Measurements from ENCODE around the gene FAM131C.

FAM131C gene

DNA sequence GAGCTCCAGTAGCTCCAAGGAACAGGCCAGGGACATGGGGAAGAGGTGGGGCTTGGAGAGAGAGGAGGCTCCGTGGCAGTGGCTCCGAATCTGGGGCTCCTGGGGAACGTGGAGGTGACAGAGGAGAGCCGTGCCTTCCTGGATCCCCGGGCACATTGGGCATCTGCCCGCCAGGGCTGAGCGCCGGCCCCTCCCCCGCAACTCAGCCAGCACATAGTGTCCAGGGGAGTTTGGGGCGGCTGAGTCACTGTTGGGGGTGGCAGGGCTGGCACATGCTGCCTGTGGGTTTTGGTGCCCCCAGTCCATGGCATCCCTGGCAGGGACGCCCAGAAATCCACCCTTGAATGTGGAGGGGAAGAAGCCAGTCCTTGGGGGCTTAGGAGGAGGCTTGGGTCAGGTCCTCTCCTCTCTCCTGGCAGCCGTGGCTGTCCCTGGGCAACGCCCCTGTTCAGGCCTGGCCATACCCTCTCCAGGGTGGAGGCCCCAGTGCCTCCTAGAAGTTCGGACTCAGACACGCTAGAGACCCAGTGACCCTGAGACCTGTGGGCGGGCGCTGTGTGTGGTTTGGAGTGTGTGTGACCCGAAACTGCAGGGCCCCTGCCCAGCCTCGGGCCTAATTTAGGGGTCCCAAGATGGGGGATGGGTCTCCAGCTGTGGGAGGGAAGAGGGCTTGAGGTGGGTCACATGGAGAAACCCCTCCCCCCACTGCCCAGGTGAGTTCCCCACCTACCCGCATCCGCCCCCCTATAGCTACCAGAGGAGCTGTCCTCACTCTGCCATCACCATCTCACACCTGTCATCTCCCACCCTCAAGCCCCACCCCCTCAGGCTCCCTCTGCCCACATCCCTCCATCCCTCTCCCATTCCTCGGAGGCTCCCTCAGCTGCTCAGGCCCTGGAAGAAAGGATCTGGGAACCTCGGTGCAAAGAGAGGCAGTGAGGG, 57.2 kb downstream of the FAM131C start:
- peaks cover 32% of the 10 kb centered on the region for H3K4me1 ChIP-seq (ENCODE audit: insufficient read depth, insufficient read length)
- no peak overlapping the region for H3K9ac ChIP-seq (ENCODE audit: insufficient read length, low read depth)
- no peak for TF ChIP-seq SUZ12 (IDR thresholded peaks at IDR 0.05; ENCODE audit: extremely low read depth, insufficient read depth, insufficient read length)
- no peak for TF ChIP-seq YY1 (IDR thresholded peaks at IDR 0.05; ENCODE audit: insufficient read depth, insufficient read length)
- TF ChIP-seq ZNF274 (IDR thresholded peaks at IDR 0.05; ENCODE audit: low read depth, low read length) = no peak
- no peaks in the 10 kb centered on the region for H3K9me3 ChIP-seq (ENCODE audit: insufficient read depth, low read length)
- H3K36me3 ChIP-seq (ENCODE audit: insufficient read depth, insufficient read length, low read length) = no peaks in the 10 kb centered on the region
- no peak for DNase-seq (ENCODE audit: low read depth, low spot score)
- no peak overlapping the region for H3K4me3 ChIP-seq (ENCODE audit: insufficient read length, low read depth)
- no peaks in the 10 kb centered on the region for H3K27me3 ChIP-seq (ENCODE audit: insufficient read depth, insufficient read length)

DNA sequence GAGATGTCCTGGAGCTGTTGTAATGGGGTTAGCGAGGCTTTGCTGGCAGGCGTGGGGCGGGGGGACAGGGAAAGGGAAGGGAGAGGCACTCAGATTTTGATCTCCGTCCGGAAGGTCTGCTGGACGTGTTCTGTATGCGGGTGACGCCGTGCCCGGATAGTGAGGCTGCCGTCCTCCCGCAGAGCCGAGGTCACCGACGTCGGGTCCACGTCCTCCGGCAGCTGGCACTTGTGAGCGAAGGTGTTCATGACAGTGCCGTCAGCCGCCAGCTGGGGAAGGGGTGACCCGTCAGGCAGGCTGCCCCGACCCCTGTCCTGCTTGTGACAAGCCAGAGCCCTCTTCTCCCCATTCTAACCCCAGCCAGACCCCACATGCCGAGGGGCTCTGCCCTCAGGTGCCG, 58.0 kb downstream of the FAM131C start:
- DNase-seq (ENCODE audit: low read depth, low spot score) = no peak
- Histone ChIP-seq H3K4me1 (ENCODE audit: insufficient read depth, insufficient read length) (peaks cover 32% of the 10 kb centered on the region), H3K27me3 (ENCODE audit: insufficient read depth, insufficient read length) (no peaks in the 10 kb centered on the region), H3K4me3 (ENCODE audit: insufficient read length, low read depth) (no peak overlapping the region), H3K9me3 (ENCODE audit: insufficient read depth, low read length) (no peaks in the 10 kb centered on the region), H3K36me3 (ENCODE audit: insufficient read depth, insufficient read length, low read length) (no peaks in the 10 kb centered on the region), H3K9ac (ENCODE audit: insufficient read length, low read depth) (no peak overlapping the region)
- TF ChIP-seq YY1 (IDR thresholded peaks at IDR 0.05; ENCODE audit: insufficient read depth, insufficient read length) (no peak), SUZ12 (IDR thresholded peaks at IDR 0.05; ENCODE audit: extremely low read depth, insufficient read depth, insufficient read length) (no peak), ZNF274 (IDR thresholded peaks at IDR 0.05; ENCODE audit: low read depth, low read length) (no peak)

DNA sequence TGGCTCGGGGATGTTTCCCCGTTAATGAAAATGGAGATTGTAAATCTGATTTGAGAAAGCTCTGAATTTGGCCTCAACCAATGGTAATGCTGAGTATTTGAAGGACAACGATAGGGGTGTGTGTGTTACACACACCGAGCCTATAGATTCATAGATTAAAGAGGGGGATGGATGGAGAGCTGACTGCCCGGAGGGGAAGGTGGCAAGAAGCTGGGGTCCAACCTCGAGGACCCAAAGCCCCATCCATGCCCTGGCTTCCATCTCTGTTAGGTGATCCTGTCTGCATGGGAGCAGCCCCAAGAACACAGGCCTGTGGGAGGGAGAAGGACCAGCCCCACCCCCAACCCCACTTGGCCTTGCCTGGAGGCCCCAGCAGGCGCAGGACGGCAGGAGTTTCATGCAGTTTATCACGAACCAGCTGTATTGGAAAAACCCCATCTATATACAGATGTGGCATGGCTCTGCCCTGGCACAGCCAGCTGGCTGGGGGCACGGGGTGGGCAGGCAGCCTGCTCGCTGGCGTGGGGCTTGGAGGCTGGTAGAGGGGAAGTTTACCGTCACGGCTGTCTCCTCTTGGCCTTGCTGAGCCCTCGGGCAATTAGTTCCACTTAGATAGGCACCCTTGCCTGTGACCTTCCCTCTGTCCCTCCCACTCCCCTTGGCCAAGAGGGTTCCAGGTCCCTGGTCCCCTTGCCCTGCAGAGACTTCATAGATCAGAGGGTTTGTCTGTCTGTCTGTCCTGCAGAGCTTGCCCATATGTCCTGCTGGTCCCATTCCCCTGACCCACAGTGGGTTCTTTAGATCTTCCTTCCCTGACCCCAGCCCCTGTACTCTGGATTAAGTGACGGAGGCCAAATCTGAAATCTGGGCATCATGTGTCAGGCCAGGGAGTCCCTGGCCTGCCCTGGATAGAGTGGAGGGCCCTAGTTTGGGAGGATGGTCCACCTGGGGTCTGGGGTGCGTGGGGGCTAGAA, 58.7 kb downstream of the FAM131C start:
- H3K4me1 ChIP-seq (ENCODE audit: insufficient read depth, insufficient read length) = peaks cover 30% of the 10 kb centered on the region
- no peaks in the 10 kb centered on the region for H3K9me3 ChIP-seq (ENCODE audit: insufficient read depth, low read length)
- H3K36me3 ChIP-seq (ENCODE audit: insufficient read depth, insufficient read length, low read length) = no peaks in the 10 kb centered on the region
- H3K9ac ChIP-seq (ENCODE audit: insufficient read length, low read depth) = no peak overlapping the region
- H3K27me3 ChIP-seq (ENCODE audit: insufficient read depth, insufficient read length) = no peaks in the 10 kb centered on the region
- H3K4me3 ChIP-seq (ENCODE audit: insufficient read length, low read depth) = no peak overlapping the region
- TF ChIP-seq ZNF274 (IDR thresholded peaks at IDR 0.05; ENCODE audit: low read depth, low read length) = no peak
- TF ChIP-seq YY1 (IDR thresholded peaks at IDR 0.05; ENCODE audit: insufficient read depth, insufficient read length) = no peak
- TF ChIP-seq SUZ12 (IDR thresholded peaks at IDR 0.05; ENCODE audit: extremely low read depth, insufficient read depth, insufficient read length) = no peak
- DNase-seq (ENCODE audit: low read depth, low spot score) = no peak

DNA sequence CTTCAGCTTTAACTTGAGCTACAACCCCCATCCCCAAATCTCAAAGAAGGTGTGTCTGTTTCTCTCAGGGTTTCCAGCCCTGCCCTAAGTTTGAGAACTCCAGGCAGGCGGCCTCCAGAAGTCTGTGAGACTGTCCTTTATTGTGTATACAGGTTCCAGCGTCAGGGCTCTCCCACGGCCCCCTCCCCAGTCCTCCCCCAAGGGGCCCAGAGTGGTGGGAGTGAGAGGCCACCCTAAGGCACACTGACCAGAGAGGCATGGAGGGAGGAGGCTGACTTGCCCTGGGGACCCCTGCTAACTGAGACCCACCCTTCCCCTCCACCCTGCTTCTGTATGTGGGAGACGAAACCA, 59.6 kb downstream of the FAM131C start:
- no peak for TF ChIP-seq ZNF274 (IDR thresholded peaks at IDR 0.05; ENCODE audit: low read depth, low read length)
- no peak for TF ChIP-seq SUZ12 (IDR thresholded peaks at IDR 0.05; ENCODE audit: extremely low read depth, insufficient read depth, insufficient read length)
- no peak for TF ChIP-seq YY1 (IDR thresholded peaks at IDR 0.05; ENCODE audit: insufficient read depth, insufficient read length)
- no peak for DNase-seq (ENCODE audit: low read depth, low spot score)
- H3K9ac ChIP-seq (ENCODE audit: insufficient read length, low read depth) = no peak overlapping the region
- peaks cover 25% of the 10 kb centered on the region for H3K4me1 ChIP-seq (ENCODE audit: insufficient read depth, insufficient read length)
- no peaks in the 10 kb centered on the region for H3K9me3 ChIP-seq (ENCODE audit: insufficient read depth, low read length)
- no peaks in the 10 kb centered on the region for H3K36me3 ChIP-seq (ENCODE audit: insufficient read depth, insufficient read length, low read length)
- no peaks in the 10 kb centered on the region for H3K27me3 ChIP-seq (ENCODE audit: insufficient read depth, insufficient read length)
- H3K4me3 ChIP-seq (ENCODE audit: insufficient read length, low read depth) = no peak overlapping the region

DNA sequence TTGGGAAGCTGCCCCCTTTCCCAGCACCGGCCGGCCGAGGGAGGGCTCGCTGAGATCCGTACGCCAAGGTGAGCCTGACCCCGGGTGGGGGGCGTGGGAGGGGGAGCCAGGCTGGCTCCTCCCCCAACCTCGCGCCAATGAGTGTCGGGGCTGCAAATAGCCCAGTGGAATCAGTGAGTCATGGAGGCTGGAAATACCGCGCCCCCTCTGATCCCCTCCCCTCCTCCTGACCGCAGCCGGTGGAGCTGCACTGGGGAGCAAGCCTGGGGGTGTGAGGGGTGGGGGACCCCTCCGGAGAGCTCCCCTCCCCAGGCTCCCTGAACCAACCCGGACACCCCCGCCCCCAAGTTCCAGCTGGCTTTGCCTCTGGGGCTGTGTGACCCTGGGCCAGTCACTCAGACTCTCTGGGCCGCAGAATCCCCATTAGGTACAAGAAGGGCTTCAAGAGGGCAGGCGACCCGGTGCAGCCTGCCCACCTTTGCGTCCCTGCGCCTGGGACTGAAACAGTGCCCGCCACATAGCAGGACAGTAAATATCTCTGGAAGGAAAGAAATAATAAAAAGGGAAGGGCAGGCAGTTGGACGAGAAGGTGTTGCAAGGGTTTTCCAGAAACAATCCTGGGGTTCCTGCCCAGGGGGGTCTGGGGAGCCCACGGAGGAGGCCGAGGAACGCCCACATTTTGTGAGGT, 60.1 kb downstream of the FAM131C start:
- Histone ChIP-seq H3K4me3 (ENCODE audit: insufficient read length, low read depth) (peak overlapping the region; percentile 1), H3K4me1 (ENCODE audit: insufficient read depth, insufficient read length) (peaks cover 22% of the 10 kb centered on the region), H3K9ac (ENCODE audit: insufficient read length, low read depth) (no peak overlapping the region), H3K27me3 (ENCODE audit: insufficient read depth, insufficient read length) (no peaks in the 10 kb centered on the region), H3K9me3 (ENCODE audit: insufficient read depth, low read length) (no peaks in the 10 kb centered on the region), H3K36me3 (ENCODE audit: insufficient read depth, insufficient read length, low read length) (no peaks in the 10 kb centered on the region)
- no peak for DNase-seq (ENCODE audit: low read depth, low spot score)
- TF ChIP-seq YY1 (IDR thresholded peaks at IDR 0.05; ENCODE audit: insufficient read depth, insufficient read length) = no peak
- no peak for TF ChIP-seq ZNF274 (IDR thresholded peaks at IDR 0.05; ENCODE audit: low read depth, low read length)
- TF ChIP-seq SUZ12 (IDR thresholded peaks at IDR 0.05; ENCODE audit: extremely low read depth, insufficient read depth, insufficient read length) = no peak

DNA sequence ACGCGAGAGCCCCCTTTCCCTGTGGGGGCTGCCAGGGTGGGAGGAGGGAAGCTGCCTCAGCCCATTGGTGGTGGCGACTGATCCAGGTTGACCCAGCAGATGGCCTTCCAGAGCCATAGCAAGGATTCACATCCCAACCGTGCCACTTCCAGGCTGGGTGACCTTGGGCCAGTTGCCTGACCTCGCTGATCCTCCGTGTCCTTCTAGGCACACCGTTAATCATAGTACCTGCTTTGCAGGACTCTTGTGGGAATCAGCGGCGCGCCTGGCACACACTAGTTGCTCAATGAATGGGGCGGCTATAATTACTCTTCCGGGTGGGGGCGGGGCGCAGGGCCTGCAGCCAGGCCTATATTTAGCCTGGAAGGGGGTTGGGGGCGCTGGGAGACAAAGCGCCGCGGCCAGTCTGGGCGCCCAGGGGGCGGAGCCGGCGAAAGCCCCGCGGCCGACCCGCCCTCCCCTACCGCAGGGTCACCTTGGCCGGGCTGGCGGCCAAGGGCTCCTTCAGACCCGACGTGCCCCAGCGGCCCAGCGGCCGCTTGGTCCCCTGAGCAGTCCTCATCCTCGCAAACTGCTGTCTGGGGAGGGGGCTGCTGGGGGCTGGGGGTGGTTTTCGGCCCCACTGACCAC, 60.7 kb downstream of the FAM131C start:
- Histone ChIP-seq H3K4me1 (ENCODE audit: insufficient read depth, insufficient read length) (peaks cover 19% of the 10 kb centered on the region), H3K27me3 (ENCODE audit: insufficient read depth, insufficient read length) (no peaks in the 10 kb centered on the region), H3K9me3 (ENCODE audit: insufficient read depth, low read length) (no peaks in the 10 kb centered on the region), H3K9ac (ENCODE audit: insufficient read length, low read depth) (peak overlapping the region; percentile 71), H3K36me3 (ENCODE audit: insufficient read depth, insufficient read length, low read length) (no peaks in the 10 kb centered on the region), H3K4me3 (ENCODE audit: insufficient read length, low read depth) (peak overlapping the region; percentile 20)
- peak; percentile 49 for DNase-seq (ENCODE audit: low read depth, low spot score)
- TF ChIP-seq YY1 (IDR thresholded peaks at IDR 0.05; ENCODE audit: insufficient read depth, insufficient read length) (no peak), ZNF274 (IDR thresholded peaks at IDR 0.05; ENCODE audit: low read depth, low read length) (no peak), SUZ12 (IDR thresholded peaks at IDR 0.05; ENCODE audit: extremely low read depth, insufficient read depth, insufficient read length) (no peak)
